ACC112 (cell line): ENCODE results near the gene MMP24.
"Not testable (repeated sequence)": the region's sequence is repeated elsewhere in the genome, so short reads cannot be mapped to it uniquely, and the experiment has no call there.

Source experiments
- H2AFZ ChIP-seq: fragments of 200-600 bp; sonication (generic); one replicate; pipeline ENCODE4 v1.6.0; 2017; ENCODE audit warnings: antibody characterized with exemption, low read length; ENCODE audit not compliant: unreplicated experiment
- H3K27ac ChIP-seq: fragments of 200-600 bp; sonication (generic); 2 replicates; pipeline ENCODE4 v1.5.1; 2014; ENCODE audit warnings: low read depth, mild to moderate bottlenecking, antibody characterized with exemption, low read length, moderate library complexity
- H3K27me3 ChIP-seq: fragments of 200-600 bp; sonication (generic); 2 replicates; pipeline ENCODE4 v1.6.1; 2014; ENCODE audit warnings: mild to moderate bottlenecking, antibody characterized with exemption, low read length, moderate library complexity, mixed read lengths; ENCODE audit not compliant: insufficient read depth
- H3K36me3 ChIP-seq: fragments of 200-600 bp; sonication (generic); 2 replicates; pipeline ENCODE4 v1.6.1; 2016; ENCODE audit warnings: mild to moderate bottlenecking, antibody characterized with exemption, low read length, moderate library complexity, mixed read lengths; ENCODE audit not compliant: insufficient read depth
- H3K4me1 ChIP-seq: fragments of 200-600 bp; sonication (generic); one replicate; pipeline ENCODE4 v1.6.1; 2016; ENCODE audit warnings: low read length, mixed read lengths; ENCODE audit not compliant: insufficient read depth, unreplicated experiment, control insufficient read depth
- H3K4me3 ChIP-seq: fragments of 200-600 bp; sonication (generic); 2 replicates; pipeline ENCODE4 v1.5.1; 2014; ENCODE audit warnings: mild to moderate bottlenecking, low read depth, low read length
- H3K79me2 ChIP-seq: fragments of 200-600 bp; sonication (generic); one replicate; pipeline ENCODE4 v1.6.0; 2016; ENCODE audit warnings: low read length; ENCODE audit not compliant: control insufficient read depth, unreplicated experiment, insufficient read depth

The MMP24 gene

DNA sequence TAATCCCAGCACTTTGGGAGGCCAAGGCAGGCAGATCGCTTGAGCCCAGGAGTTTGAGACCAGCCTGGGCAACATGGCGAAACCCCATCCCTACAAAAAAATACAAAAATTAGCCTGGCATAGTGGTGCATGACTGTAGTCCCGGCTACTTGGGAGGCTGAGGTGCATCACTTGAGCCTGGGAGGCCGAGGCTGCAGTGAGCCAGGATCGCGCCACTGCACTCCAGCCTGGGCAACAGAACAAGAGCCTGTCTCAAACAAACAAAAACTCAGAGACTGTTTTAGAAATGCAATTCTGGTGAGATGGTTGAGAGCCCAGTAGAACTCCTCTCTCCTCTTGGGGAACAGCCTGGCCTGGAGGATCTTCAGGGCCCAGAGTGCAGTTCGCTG, 89.1 kb downstream of the MMP24 start:
- Histone ChIP-seq H3K4me1 (peaks cover 81% of the 10 kb centered on the region), H3K27ac (peak overlapping the region; percentile 71)
- not testable (repeated sequence) for H3K36me3 ChIP-seq, H3K4me3 ChIP-seq, H3K79me2 ChIP-seq, H3K27me3 ChIP-seq, H2AFZ ChIP-seq

DNA sequence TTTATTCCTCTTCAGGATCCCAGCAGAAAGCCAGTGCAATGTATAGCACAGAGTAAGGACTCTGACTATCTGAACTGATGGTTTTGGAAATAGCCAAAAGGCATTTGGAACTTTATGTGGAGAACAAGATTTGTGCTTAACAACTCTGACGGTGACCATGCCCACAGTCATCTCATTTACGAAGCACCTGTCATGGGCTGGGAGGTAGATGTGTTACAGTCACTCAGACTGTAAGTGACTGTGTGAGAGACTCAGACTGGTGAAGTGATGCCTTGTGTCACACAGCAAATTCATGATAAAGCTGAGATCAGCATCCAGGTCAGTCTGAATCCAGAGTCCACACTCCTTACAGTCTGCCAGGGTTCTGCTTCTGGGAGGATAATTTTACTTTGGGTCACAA, 89.6 kb downstream of the MMP24 start:
- no peaks in the 10 kb centered on the region for H3K79me2 ChIP-seq
- H2AFZ ChIP-seq: no peak overlapping the region
- H3K27me3 ChIP-seq: no peaks in the 10 kb centered on the region
- H3K4me1 ChIP-seq: peaks cover 83% of the 10 kb centered on the region
- H3K4me3 ChIP-seq: no peak overlapping the region
- no peaks in the 10 kb centered on the region for H3K36me3 ChIP-seq
- peak overlapping the region; percentile 71 for H3K27ac ChIP-seq

DNA sequence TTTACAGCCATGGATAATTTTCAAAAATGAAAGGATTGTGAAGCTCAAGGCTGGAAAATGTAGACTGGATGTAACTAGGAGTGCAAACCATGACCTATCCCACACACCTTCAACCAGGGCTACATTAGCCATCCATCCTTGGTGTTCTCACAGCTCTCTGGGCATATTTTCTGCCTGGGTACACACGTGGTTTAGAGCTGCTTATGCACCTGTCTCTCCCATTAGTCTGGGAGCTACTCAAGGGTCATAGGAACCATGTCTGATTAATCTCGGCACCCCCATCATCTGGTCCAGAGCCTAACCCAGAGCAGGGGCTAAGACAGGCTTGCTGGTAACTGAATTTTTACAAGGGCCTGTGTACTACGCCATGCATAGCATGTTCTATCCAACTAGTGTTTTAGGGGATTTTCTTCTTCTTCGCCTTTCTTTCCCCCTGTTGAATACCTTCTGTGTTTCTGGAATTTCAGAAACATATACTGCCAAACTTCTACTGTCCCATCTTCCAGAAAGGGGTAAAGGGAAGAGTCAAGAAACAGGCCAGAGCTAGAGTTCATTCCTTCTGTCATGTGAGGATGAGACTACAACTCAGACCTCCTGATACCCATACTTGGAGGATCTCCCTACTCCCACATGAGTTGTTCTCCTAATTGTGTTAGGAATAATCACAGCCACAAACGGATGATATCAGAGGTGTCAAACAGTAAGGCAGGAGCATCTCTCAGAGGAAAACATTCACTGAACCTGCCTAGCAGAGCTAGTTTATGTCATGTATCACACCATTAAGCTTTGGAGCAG, 91.1 kb downstream of the MMP24 start:
- Histone ChIP-seq H3K4me1 (peaks cover 68% of the 10 kb centered on the region), H3K4me3 (no peak overlapping the region; the same call in 1 of the 2 replicates), H2AFZ (no peak overlapping the region), H3K27me3 (no peaks in the 10 kb centered on the region), H3K36me3 (no peaks in the 10 kb centered on the region), H3K79me2 (no peaks in the 10 kb centered on the region), H3K27ac (peak overlapping the region; percentile 92)

DNA sequence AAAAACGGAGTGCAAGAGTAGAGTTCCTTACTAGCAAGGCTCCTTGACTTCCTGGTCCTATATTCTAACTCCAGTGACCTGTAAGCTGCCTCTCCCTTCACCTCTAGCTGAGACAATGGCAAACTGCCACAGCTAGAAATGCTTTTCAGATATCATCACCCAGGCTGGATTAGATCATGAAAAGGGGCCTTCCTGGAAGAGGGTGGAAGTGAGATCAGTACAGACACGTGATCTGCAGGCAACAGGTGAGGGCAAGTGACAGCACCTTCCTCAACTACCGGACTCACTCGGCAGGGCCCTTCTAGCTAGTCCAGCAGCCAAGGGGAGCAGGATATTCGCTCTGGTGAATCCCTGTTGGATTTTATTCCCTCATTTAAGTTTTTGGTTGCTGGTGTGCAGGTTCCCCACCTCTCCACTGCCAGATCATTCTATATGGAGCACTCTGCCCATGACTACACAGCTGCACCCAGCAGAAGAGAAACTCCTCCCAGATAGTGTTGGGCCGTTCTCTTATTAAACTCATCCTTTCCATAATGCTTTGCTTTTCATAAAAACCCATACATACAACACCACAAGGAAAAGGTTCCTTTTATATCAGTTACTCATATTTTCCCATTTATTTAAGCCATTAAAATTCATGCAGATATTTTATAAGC, 92.1 kb downstream of the MMP24 start:
- Histone ChIP-seq H3K4me3 (no peak overlapping the region; the same call in 1 of the 2 replicates), H3K79me2 (no peaks in the 10 kb centered on the region), H3K4me1 (peaks cover 61% of the 10 kb centered on the region), H2AFZ (no peak overlapping the region), H3K27ac (peak overlapping the region; percentile 92), H3K36me3 (no peaks in the 10 kb centered on the region), H3K27me3 (no peaks in the 10 kb centered on the region)

DNA sequence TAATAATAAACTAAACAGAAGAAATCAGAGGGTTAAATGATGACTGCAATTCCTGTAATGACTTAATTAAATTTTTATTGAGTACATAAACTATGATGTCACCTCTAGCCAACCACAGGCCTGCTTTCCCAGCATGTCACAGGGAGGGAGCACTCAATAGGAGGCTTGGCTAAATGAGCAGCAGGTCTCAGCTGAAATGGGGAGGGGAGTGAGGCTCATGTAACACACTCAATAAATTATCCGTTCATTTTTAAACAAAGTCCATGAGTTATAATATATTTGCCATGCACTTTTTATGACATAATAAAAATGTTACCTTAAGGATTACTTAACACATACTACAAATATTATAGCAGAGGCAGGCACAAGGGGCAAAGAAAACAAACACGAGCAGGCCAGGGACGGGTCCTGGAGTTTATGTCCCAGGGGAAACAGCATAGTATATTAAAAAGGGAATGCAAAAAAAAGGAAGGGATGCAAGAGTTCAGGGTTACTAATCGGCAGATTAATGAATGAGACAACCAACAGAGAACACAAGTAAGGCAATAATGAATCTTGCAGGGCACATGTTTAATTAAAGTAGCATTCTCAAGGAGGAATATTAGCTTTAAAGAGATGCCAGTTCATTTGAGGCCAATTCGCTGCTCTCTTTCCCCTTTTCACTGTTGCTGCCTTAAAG, 92.8 kb downstream of the MMP24 start:
- no peaks in the 10 kb centered on the region for H3K27me3 ChIP-seq
- peak overlapping the region; percentile 48; the same call in 1 of the 2 replicates for H3K4me3 ChIP-seq
- peak overlapping the region; percentile 92 for H3K27ac ChIP-seq
- H3K79me2 ChIP-seq: no peaks in the 10 kb centered on the region
- no peak overlapping the region for H2AFZ ChIP-seq
- peaks cover 59% of the 10 kb centered on the region for H3K4me1 ChIP-seq
- no peaks in the 10 kb centered on the region for H3K36me3 ChIP-seq

DNA sequence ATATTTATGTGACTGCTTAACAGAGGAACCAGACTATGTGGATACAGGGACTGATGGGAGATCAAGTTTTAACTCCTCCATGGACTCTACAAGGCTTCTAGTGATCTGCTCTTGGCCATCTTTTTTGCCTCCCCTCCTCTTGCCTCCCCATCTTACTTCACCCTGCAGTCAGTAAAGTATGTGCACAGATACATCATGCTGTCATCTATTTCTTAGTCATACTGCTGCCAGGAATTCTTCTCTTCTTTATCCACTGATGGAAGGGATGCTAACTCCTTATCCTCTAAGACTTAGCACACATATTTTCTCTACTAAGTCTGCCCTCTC, 93.3 kb downstream of the MMP24 start:
- no peaks in the 10 kb centered on the region for H3K27me3 ChIP-seq
- H2AFZ ChIP-seq: no peak overlapping the region
- peak overlapping the region; percentile 48 for H3K4me3 ChIP-seq
- peaks cover 54% of the 10 kb centered on the region for H3K4me1 ChIP-seq
- H3K79me2 ChIP-seq: no peaks in the 10 kb centered on the region
- H3K36me3 ChIP-seq: no peaks in the 10 kb centered on the region
- H3K27ac ChIP-seq: peak overlapping the region; percentile 92

DNA sequence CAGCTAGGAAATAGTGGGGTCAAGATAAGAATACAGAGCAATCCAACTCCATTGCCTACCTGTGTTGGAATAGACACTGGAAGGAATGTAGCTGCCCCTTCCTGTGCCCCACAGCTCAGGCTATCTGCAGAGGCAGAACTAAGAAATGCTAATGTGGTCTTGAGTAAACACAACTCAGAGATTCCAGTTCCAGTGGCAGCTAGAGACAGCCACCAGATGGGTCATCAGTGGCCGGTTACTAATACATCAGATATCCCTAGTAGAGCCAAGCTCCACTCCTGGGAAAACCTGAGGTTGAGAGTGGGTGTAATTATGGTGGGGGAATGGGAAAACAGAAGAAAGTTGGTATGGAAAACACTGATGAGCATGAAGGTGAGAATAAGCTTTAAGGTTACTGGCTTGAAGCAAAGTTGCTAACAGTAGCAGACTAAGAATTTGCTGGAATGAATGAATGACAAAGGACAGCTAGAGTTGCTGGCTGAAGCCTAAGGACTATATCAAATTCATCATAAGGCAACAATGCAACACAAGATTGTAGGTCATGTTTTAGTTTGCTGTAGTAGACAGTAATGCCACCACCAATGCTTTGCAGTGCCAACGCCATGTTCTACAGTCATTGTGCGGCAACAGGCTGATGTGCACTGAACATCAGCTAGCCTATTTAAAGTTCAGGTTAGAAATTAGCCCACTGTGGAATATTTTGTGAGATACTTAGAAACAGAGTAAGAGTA, 94.1 kb downstream of the MMP24 start:
- no peaks in the 10 kb centered on the region for H3K36me3 ChIP-seq
- no peaks in the 10 kb centered on the region for H3K27me3 ChIP-seq
- peak overlapping the region; percentile 48 for H3K4me3 ChIP-seq
- no peaks in the 10 kb centered on the region for H3K79me2 ChIP-seq
- H3K27ac ChIP-seq: peak overlapping the region; percentile 92
- H2AFZ ChIP-seq: no peak overlapping the region
- peaks cover 48% of the 10 kb centered on the region for H3K4me1 ChIP-seq

DNA sequence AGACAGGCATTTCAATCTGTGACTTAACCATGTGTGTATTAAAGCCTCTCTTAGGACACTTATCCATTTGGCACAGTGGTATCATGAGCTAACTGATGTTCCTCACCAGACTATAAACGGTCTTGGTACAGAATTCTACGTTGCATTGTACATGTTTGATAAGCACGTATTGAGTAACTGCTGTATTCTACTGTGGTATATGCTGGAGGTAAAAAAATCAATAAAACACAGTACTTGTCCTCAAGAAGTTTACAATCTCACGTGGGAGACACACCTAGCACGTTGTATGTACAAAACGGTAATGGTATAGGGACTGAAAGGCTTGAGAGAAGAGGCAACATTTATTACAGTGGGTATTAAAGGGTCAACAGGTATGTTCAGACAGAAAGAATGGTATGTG, 98.9 kb downstream of the MMP24 start:
- peaks cover 46% of the 10 kb centered on the region for H3K4me1 ChIP-seq
- H2AFZ ChIP-seq: no peak overlapping the region
- no peaks in the 10 kb centered on the region for H3K36me3 ChIP-seq
- no peak overlapping the region for H3K4me3 ChIP-seq
- H3K27ac ChIP-seq: no peak overlapping the region
- H3K27me3 ChIP-seq: no peaks in the 10 kb centered on the region
- no peaks in the 10 kb centered on the region for H3K79me2 ChIP-seq

DNA sequence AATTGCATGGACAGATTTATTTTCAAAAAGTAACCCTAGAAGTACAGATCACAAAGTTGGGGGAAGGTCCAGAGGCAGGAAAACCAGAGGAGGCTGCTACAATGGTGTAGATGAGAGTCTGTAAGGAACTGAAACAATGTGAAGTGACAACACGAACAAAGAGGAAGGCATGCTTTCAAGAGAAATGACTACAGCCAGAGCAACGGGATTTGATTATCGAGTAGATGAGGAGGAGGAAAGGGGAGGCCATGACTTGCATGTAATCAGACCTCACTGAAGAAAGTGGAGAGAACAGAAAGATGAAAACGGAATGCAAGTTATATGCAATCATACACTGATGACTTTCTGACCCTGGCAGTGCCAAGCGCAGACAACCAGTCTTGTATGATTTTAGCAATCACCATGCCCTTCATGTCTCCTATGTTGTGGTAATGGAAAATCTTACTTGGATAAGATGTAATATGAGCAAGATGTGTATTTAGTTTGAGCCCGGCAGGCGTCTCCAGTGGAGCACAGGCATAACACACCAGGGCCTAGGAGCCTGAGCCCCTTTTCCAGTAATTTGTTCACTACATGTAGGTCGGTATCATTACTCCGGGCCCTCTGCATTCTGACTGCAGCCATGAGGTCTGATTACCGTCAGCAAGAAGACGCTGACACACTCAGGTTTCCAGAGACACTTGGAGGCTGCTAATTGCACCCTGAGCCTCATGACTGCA, 99.7 kb downstream of the MMP24 start:
- H3K4me3 ChIP-seq: no peak overlapping the region
- no peaks in the 10 kb centered on the region for H3K36me3 ChIP-seq
- no peak overlapping the region for H3K27ac ChIP-seq
- H3K27me3 ChIP-seq: no peaks in the 10 kb centered on the region
- H3K4me1 ChIP-seq: peaks cover 38% of the 10 kb centered on the region
- no peaks in the 10 kb centered on the region for H3K79me2 ChIP-seq
- H2AFZ ChIP-seq: no peak overlapping the region
